Endothelial cell of umbilical vein (primary cell): ENCODE results near the gene INPP5J. TPM values are rescaled to one million over a fixed set of nuclear protein-coding genes. Genes with fewer than 3 reads are reported as not detected.

Experiments
- BruUV-seq: library from RNA; stranded (reverse); fragments of 400-500 nt; replicated peaks from 2 replicates; lab custom pipeline; 2021; lab: Mats Ljungman, UMichigan
- CTCF ChIA-PET: fragments of 300-600, 350-600 bp; sonication (Branson Sonifier 250); formaldehyde crosslinking; loops from one replicate; lab custom pipeline; 2021; ENCODE audit warnings: antibody characterized with exemption, inconsistent platforms; lab: Charles Lee
- POLR2A ChIA-PET: fragments of 300-600, 350-600 bp; sonication (Branson Sonifier 250); formaldehyde crosslinking; loops from one replicate; lab custom pipeline; 2021; ENCODE audit warnings: antibody characterized with exemption, inconsistent platforms; lab: Charles Lee
- DNase-seq: peaks from one replicate; pipeline ENCODE4 v3.0.0-alpha.2; 2011; ENCODE audit warnings: low read depth, low spot score
- FAIRE-seq: peaks from 2 replicates; lab custom pipeline; 2011; peaks lifted over from hg19 to GRCh38; lab: Jason Lieb, UNC
- H2AFZ ChIP-seq: 2 replicates; pipeline ENCODE4 v1.6.0; 2012; ENCODE audit warnings: low read depth, low read length, control low read depth, inconsistent platforms
- H3K27ac ChIP-seq: 2 replicates; pipeline ENCODE4 v1.5.1; 2011; ENCODE audit warnings: low read depth, mild to moderate bottlenecking, control low read depth, low read length, moderate library complexity; ENCODE audit not compliant: insufficient read depth
- H3K27me3 ChIP-seq, 2 experiments: 2 replicates each; pipeline versions ENCODE4 v1.6.0 to v1.6.1; 2011; ENCODE audit warnings: low read length in 2 of 2, mixed read lengths in 1 of 2; ENCODE audit not compliant: control insufficient read depth in 2 of 2, insufficient read depth in 2 of 2
- H3K36me3 ChIP-seq, 2 experiments: 2 replicates in 1 of 2; 3 replicates in 1 of 2; pipeline ENCODE4 v1.5.1; 2011; ENCODE audit warnings: low read length in 2 of 2, mild to moderate bottlenecking in 1 of 2, moderate library complexity in 1 of 2; ENCODE audit not compliant: control insufficient read depth in 2 of 2, insufficient read depth in 2 of 2; ENCODE audit errors: extremely low read depth in 1 of 2
- H3K4me1 ChIP-seq: 3 replicates; pipeline ENCODE4 v1.5.1; 2011; ENCODE audit warnings: mild to moderate bottlenecking, low read length; ENCODE audit not compliant: control insufficient read depth, insufficient read depth; ENCODE audit errors: extremely low read depth
- H3K4me2 ChIP-seq: 2 replicates; pipeline ENCODE4 v1.6.1; 2011; ENCODE audit warnings: low read length, control low read depth, mixed read lengths; ENCODE audit not compliant: insufficient read depth
- H3K4me3 ChIP-seq, 3 experiments: fragments of 200-600 bp in 1 of 3; sonication (generic), shearing (Covaris generic) in 1 of 3; replicated peaks in 1 of 3; 2 replicates each; pipeline ENCODE4 v1.5.1; 2011 to 2016; ENCODE audit warnings: control low read depth in 3 of 3, low read length in 3 of 3, mild to moderate bottlenecking in 2 of 3, inconsistent platforms in 1 of 3, low read depth in 1 of 3, moderate library complexity in 1 of 3; ENCODE audit not compliant: insufficient read depth in 1 of 3
- H3K79me2 ChIP-seq: 2 replicates; pipeline ENCODE4 v1.6.0; 2012; ENCODE audit warnings: low read length, inconsistent platforms; ENCODE audit not compliant: control insufficient read depth, insufficient read depth
- H3K9ac ChIP-seq: replicated peaks from 2 replicates; pipeline ENCODE3; 2011; ENCODE audit warnings: low read length, control low read depth; ENCODE audit not compliant: insufficient read depth; ENCODE audit errors: extremely low read depth
- H3K9me1 ChIP-seq: replicated peaks from 3 replicates; pipeline ENCODE4 v1.6.0; 2011; ENCODE audit warnings: mild to moderate bottlenecking, low read length; ENCODE audit not compliant: control insufficient read depth, insufficient read depth; ENCODE audit errors: extremely low read depth
- H3K9me3 ChIP-seq: replicated peaks from 2 replicates; pipeline ENCODE4 v1.5.1; 2012; ENCODE audit warnings: low read length, inconsistent platforms; ENCODE audit not compliant: control insufficient read depth, insufficient read depth
- H4K20me1 ChIP-seq: replicated peaks from 2 replicates; pipeline ENCODE3; 2011; ENCODE audit warnings: mild to moderate bottlenecking, low read length; ENCODE audit not compliant: control insufficient read depth, insufficient read depth; ENCODE audit errors: extremely low read depth
- EZH2 ChIP-seq: IDR thresholded peaks from 2 replicates; pipeline ENCODE4 v1.6.1; 2012; ENCODE audit warnings: borderline replicate concordance, low read depth, mild to moderate bottlenecking, moderate library complexity, low read length, inconsistent platforms; ENCODE audit not compliant: severe bottlenecking
- FOS ChIP-seq: IDR thresholded peaks from 2 replicates; pipeline ENCODE4 v1.6.1; 2011; ENCODE audit warnings: mild to moderate bottlenecking, low read length, moderate library complexity, borderline replicate concordance; ENCODE audit not compliant: insufficient read depth
- GATA2 ChIP-seq: IDR thresholded peaks from 2 replicates; pipeline ENCODE4 v1.7.0; 2011; ENCODE audit warnings: low read depth, mild to moderate bottlenecking, moderate library complexity, mixed read lengths, low read length; ENCODE audit not compliant: insufficient read length, insufficient read depth
- JUN ChIP-seq: IDR thresholded peaks from 2 replicates; pipeline ENCODE4 v1.6.1; 2011; ENCODE audit warnings: borderline replicate concordance, low read depth; ENCODE audit not compliant: insufficient read length, insufficient read depth
- MYC ChIP-seq: IDR thresholded peaks from one replicate; pipeline ENCODE4 v1.6.1; 2011; ENCODE audit warnings: mild to moderate bottlenecking, low read depth, low read length
- POLR2A ChIP-seq: IDR thresholded peaks from 2 replicates; pipeline ENCODE4 v1.6.1; 2012; ENCODE audit warnings: low read depth, mild to moderate bottlenecking, control low read depth, low read length
- POLR2AphosphoS5 ChIP-seq: IDR thresholded peaks from 2 replicates; pipeline ENCODE4 v1.6.1; 2012; ENCODE audit warnings: low read depth, mild to moderate bottlenecking, control low read depth, low read length, moderate library complexity; ENCODE audit not compliant: insufficient read depth
- dilution Hi-C: fragments of 300-500 bp; cut with MboI; formaldehyde crosslinking; loops from one replicate; pipeline ENCODE4 v1.15.0; 2019; ENCODE audit warnings: low sequenced_read_pairs; ENCODE audit not compliant: extremely low pct_ligation_motif_present
- intact Hi-C: fragments of 100-400 bp; cut with micrococcal nuclease; formaldehyde crosslinking; loops from one replicate; pipeline ENCODE4 v1.10.0; 2022
- polyA plus RNA-seq, 4 experiments: library from polyadenylated mRNA; depleted of rRNA in 3 of 4; stranded (reverse) in 3 of 4; unstranded in 1 of 4; fragments of >200 nt; gene quantifications; 2 replicates each; pipeline versions ENCODE4 v1.2.1 to v1.2.3, GENCODE V29; 2011 to 2012; ENCODE audit warnings: missing spikeins in 1 of 4
- total RNA-seq: library from RNA; stranded (reverse); gene quantifications from 2 replicates; pipeline ENCODE4 v1.2.3, GENCODE V29; 2021
- TF ChIP-seq, protein P1 (sequence below), 2 donors: IDR thresholded peaks; 1 replicate in 1 of 2; 2 replicates in 1 of 2; pipeline ENCODE4 v1.5.1; 2011; ENCODE audit warnings: low read length in 2 of 2, mild to moderate bottlenecking in 2 of 2, moderate library complexity in 2 of 2, control low read depth in 1 of 2, inconsistent platforms in 1 of 2, low read depth in 1 of 2; ENCODE audit not compliant: insufficient read depth in 1 of 2; ENCODE audit errors: extremely low read depth in 1 of 2
- TF ChIP-seq, protein P2 (sequence below): IDR thresholded peaks from 2 replicates; pipeline ENCODE4 v1.6.1; 2011; ENCODE audit not compliant: insufficient read depth, insufficient read length

Gene INPP5J
- total and polyA plus RNA-seq, 2 donors (not counting 3 experiments of a cell fraction or from before 2014, with no cell fraction given), result 0.43 to 0.49 TPM

DNA sequence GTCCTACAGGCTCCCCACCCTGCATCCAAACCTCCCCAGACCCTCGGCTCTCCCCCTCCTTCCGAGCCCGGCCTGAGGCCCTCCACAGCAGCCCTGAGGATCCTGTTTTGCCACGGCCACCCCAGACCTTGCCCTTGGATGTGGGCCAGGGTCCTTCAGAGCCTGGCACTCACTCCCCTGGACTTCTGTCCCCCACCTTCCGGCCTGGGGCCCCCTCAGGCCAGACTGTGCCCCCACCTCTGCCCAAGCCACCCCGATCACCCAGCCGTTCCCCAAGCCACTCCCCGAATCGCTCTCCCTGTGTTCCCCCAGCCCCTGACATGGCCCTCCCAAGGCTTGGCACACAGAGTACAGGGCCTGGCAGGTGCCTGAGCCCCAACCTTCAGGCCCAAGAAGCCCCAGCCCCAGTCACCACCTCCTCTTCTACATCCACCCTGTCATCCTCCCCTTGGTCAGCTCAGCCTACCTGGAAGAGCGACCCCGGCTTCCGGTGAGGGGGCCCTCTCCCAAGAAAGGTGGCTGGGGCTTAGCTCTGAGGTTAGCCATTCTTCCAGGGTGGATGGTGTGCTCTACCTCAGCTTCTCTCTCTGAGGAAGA, 2.9 kb downstream of the INPP5J start:
- dilution Hi-C loops (no loop called here), intact Hi-C loops (no loop called here)
- H3K4me3 ChIP-seq, result no peak overlapping the region
- H3K9me1 ChIP-seq, result no peaks in the 10 kb centered on the region
- no peaks in the 10 kb centered on the region for H3K4me1 ChIP-seq
- ChIA-PET POLR2A (no interaction called here), CTCF (interaction anchor here (0.9 to 2.2 kb wide), 2 partner anchors 18 to 105 kb away, joined by 3 to 12 read pairs; partner anchors contain the start of gene SELENOM)
- no peak for FAIRE-seq
- DNase-seq, result no peak
- peaks cover 0 to 4% of the 10 kb centered on the region in 2 experiments for H3K27me3 ChIP-seq
- no peak overlapping the region for H2AFZ ChIP-seq
- H4K20me1 ChIP-seq, result no peaks in the 10 kb centered on the region
- BruUV-seq, result no TSS peak
- no peak for TF ChIP-seq MYC
- no peak for TF ChIP-seq EZH2
- no peak for TF ChIP-seq FOS
- TF ChIP-seq POLR2AphosphoS5, result no peak
- TF ChIP-seq JUN, result no peak
- TF ChIP-seq, protein P1, sequence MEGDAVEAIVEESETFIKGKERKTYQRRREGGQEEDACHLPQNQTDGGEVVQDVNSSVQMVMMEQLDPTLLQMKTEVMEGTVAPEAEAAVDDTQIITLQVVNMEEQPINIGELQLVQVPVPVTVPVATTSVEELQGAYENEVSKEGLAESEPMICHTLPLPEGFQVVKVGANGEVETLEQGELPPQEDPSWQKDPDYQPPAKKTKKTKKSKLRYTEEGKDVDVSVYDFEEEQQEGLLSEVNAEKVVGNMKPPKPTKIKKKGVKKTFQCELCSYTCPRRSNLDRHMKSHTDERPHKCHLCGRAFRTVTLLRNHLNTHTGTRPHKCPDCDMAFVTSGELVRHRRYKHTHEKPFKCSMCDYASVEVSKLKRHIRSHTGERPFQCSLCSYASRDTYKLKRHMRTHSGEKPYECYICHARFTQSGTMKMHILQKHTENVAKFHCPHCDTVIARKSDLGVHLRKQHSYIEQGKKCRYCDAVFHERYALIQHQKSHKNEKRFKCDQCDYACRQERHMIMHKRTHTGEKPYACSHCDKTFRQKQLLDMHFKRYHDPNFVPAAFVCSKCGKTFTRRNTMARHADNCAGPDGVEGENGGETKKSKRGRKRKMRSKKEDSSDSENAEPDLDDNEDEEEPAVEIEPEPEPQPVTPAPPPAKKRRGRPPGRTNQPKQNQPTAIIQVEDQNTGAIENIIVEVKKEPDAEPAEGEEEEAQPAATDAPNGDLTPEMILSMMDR (IDR thresholded peaks at IDR 0.05; ENCODE audit: extremely low read depth in 1 of 2, insufficient read depth in 1 of 2, low read depth in 1 of 2, low read length in 2 of 2), result no peak
- TF ChIP-seq GATA2, result no peak
- TF ChIP-seq, protein P2, sequence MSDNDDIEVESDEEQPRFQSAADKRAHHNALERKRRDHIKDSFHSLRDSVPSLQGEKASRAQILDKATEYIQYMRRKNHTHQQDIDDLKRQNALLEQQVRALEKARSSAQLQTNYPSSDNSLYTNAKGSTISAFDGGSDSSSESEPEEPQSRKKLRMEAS, result no peak
- TF ChIP-seq POLR2A, result no peak
- no peak overlapping the region for H3K9ac ChIP-seq
- H3K27ac ChIP-seq, result no peak overlapping the region
- H3K36me3 ChIP-seq, result no peaks in the 10 kb centered on the region
- no peaks in the 10 kb centered on the region for H3K9me3 ChIP-seq
- H3K79me2 ChIP-seq, result no peaks in the 10 kb centered on the region
- H3K4me2 ChIP-seq, result no peak overlapping the region
